Esophagus muscularis mucosa (tissue), 4 donors: Measurements from ENCODE around the gene C16orf78. TPM values are rescaled to one million over a fixed set of nuclear protein-coding genes. Genes with fewer than 3 reads are reported as not detected.

ENCODE experiments used
- DNase-seq: peaks from one replicate; pipeline ENCODE4 v3.0.0-alpha.2; 2017; ENCODE audit errors: extremely low spot score
- H3K27ac ChIP-seq, 4 donors: fragments of 200-600 bp; sonication (generic); replicated peaks in 1 of 4; 1 replicate in 3 of 4; 2 replicates in 1 of 4; pipeline ENCODE4 v1.5.1; 2016 to 2019; ENCODE audit warnings: mild to moderate bottlenecking in 1 of 4
- H3K27me3 ChIP-seq, 4 donors: fragments of 200-600 bp; sonication (generic); one replicate each; pipeline versions ENCODE4 v1.5.1 to v1.6.0; 2016 to 2019
- H3K36me3 ChIP-seq, 4 donors: fragments of 200-600 bp; sonication (generic); one replicate each; pipeline ENCODE4 v1.5.1; 2016 to 2019
- H3K4me1 ChIP-seq, 4 donors: fragments of 200-600 bp; sonication (generic); one replicate each; pipeline ENCODE4 v1.5.1; 2016 to 2019
- H3K4me3 ChIP-seq, 4 donors: fragments of 200-600 bp; sonication (generic); 1 replicate in 2 of 4; 2 replicates in 2 of 4; pipeline ENCODE4 v1.5.1; 2016 to 2019; ENCODE audit warnings: mild to moderate bottlenecking in 4 of 4, moderate library complexity in 1 of 4
- H3K9me3 ChIP-seq, 4 donors: fragments of 200-600 bp; sonication (generic); 1 replicate in 3 of 4; 2 replicates in 1 of 4; pipeline ENCODE4 v1.5.1; 2016 to 2019
- CTCF ChIP-seq, 3 experiments: fragments of 200-600 bp in 2 of 3; fragments of 450-650 bp in 1 of 3; sonication (generic) in 2 of 3; IDR thresholded peaks; one replicate each; pipeline ENCODE4 v1.5.1; 2017 to 2019; ENCODE audit warnings: antibody characterized with exemption in 3 of 3, mild to moderate bottlenecking in 2 of 3, moderate library complexity in 1 of 3
- EP300 ChIP-seq: sonication (generic); formaldehyde crosslinking; IDR thresholded peaks from one replicate; pipeline ENCODE4 v1.6.1; 2017; ENCODE audit warnings: antibody characterized with exemption
- POLR2A ChIP-seq: fragments of 450-650 bp; IDR thresholded peaks from one replicate; pipeline ENCODE4 v1.6.1; 2017; ENCODE audit warnings: antibody characterized with exemption, moderate library complexity, mild to moderate bottlenecking, low read depth
- POLR2AphosphoS5 ChIP-seq, 2 donors: sonication (generic); formaldehyde crosslinking; IDR thresholded peaks; one replicate each; pipeline ENCODE4 v1.6.1; 2017; ENCODE audit warnings: antibody characterized with exemption in 2 of 2
- WGBS: methylation state at CpG from one replicate; pipeline ENCODE4 v1.1.5; 2018; 5-methylcytosine and 5-hydroxymethylcytosine counted together
- intact Hi-C: fragments of 100-400 bp; cut with DNase I; formaldehyde crosslinking; loops from one replicate; pipeline ENCODE4 v1.15.1; 2023
- total RNA-seq, 4 donors: library from RNA; depleted of rRNA; stranded (reverse); fragments of >200 nt; gene quantifications; one replicate each; pipeline versions ENCODE4 v1.1.0 to v1.2.1, GENCODE V29; 2016

Gene C16orf78
- total RNA-seq, 4 donors from 2014 or later = not detected

DNA sequence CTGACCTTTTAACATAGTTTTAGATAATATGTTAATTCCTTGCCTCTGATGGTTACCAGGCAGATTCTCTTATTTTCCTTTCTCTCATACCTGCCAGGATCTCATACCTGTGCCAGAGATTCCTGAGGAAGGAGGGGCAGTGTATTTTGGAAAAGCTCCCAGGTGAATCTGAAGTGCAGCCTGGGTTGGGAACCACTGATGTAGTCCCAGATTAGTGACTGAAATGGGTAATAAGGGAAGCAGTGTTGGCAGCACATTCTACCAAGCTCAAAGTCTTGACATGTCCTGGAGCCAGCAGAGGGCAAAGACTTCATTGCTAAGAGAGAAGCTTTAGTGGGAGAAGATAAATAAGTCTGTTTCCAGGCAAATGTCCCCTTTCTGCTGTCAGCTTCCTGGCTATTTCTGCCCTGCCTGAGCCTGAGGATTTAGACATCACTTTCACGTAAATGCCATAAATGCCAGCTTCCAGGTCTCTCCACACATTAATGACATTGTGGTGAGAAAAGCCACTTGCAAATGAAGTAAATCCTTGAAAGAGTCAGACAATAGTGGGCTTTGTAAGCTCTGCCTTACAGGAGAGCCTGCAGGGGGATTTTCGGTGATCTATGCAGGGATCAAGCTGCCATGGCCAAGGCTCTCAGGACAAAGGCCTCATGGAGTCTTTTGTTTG, 40.9 kb upstream of the C16orf78 start:
- WGBS = 61% methylated on average over 2 of the region's 2 CpGs
- DNase-seq = peak; percentile 72
- intact Hi-C loops = no loop called here

GRCh38 chr16:49333259-49333597, 40.4 kb upstream of the C16orf78 start:
- Histone ChIP-seq H3K4me1 (no peaks in the 10 kb centered on the region), H3K36me3 (no peaks in the 10 kb centered on the region), H3K9me3 (no peaks in the 10 kb centered on the region), H3K4me3 (no peak overlapping the region), H3K27me3 (peaks cover 0 to 21% (median 0%) of the 10 kb centered on the region in 4 donors), H3K27ac (no peak overlapping the region)
- TF ChIP-seq EP300 = no peak
- no peak for TF ChIP-seq POLR2AphosphoS5 (IDR thresholded peaks at IDR 0.05)
- no peak for TF ChIP-seq POLR2A
- no peak for TF ChIP-seq CTCF (IDR thresholded peaks at IDR 0.05)
- WGBS = 100% methylated on average over 1 of the region's 7 CpGs
- intact Hi-C loops = no loop called here
- no peak for DNase-seq

More for the DNA sequence above, 40.9 kb upstream of the C16orf78 start:
- no peaks in the 10 kb centered on the region for H3K4me1 ChIP-seq
- peaks cover 0 to 16% (median 0%) of the 10 kb centered on the region in 4 donors for H3K27me3 ChIP-seq
- no peak overlapping the region for H3K27ac ChIP-seq
- no peaks in the 10 kb centered on the region for H3K36me3 ChIP-seq
- TF ChIP-seq CTCF (IDR thresholded peaks at IDR 0.05) = no peak
- no peak for TF ChIP-seq POLR2A
- TF ChIP-seq EP300 = no peak
- no peak for TF ChIP-seq POLR2AphosphoS5 (IDR thresholded peaks at IDR 0.05)
- no peak overlapping the region for H3K4me3 ChIP-seq
- H3K9me3 ChIP-seq = no peaks in the 10 kb centered on the region

GRCh38 chr16:49335828-49336227, 37.8 kb upstream of the C16orf78 start:
- intact Hi-C loops = no loop called here
- no peaks in the 10 kb centered on the region for H3K4me1 ChIP-seq
- H3K9me3 ChIP-seq = no peaks in the 10 kb centered on the region
- DNase-seq = peak; percentile 87
- no peaks in the 10 kb centered on the region for H3K36me3 ChIP-seq
- H3K27me3 ChIP-seq = peaks cover 0 to 45% (median 0%) of the 10 kb centered on the region in 4 donors
- H3K27ac ChIP-seq = no peak overlapping the region
- no peak for TF ChIP-seq POLR2A
- TF ChIP-seq POLR2AphosphoS5 (IDR thresholded peaks at IDR 0.05) = no peak
- TF ChIP-seq CTCF (IDR thresholded peaks at IDR 0.05) = no peak
- TF ChIP-seq EP300 = no peak
- 60% methylated on average over 8 of the region's 8 CpGs for WGBS
- no peak overlapping the region for H3K4me3 ChIP-seq

DNA sequence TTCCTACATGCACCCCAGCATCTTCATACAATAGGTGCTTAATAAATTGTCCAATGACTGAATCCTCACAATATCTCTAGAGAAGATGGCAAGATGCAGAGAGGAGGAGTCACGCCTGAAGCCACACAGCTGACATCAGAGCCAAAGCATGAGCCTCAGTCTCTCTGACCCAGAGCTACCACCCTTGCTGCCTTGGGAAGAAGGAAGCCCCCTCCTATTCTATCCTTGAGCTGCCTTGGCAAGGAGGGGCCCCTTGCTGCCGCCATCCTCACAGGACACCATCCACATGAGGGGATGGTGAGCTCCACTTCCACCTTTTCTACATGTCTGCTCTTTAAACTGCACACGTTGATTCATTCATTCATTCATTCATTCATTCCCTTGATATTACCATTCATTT, 37.0 kb upstream of the C16orf78 start:
- DNase-seq = peak; percentile 62
- peaks cover 0 to 45% (median 0%) of the 10 kb centered on the region in 4 donors for H3K27me3 ChIP-seq
- intact Hi-C loops = no loop called here

More for the DNA sequence above, 37.0 kb upstream of the C16orf78 start:
- 91% methylated on average over 3 of the region's 3 CpGs for WGBS
- Histone ChIP-seq H3K4me1 (no peaks in the 10 kb centered on the region), H3K27ac (no peak overlapping the region), H3K4me3 (no peak overlapping the region), H3K36me3 (no peaks in the 10 kb centered on the region), H3K9me3 (no peaks in the 10 kb centered on the region)
- TF ChIP-seq POLR2A (no peak), CTCF (IDR thresholded peaks at IDR 0.05) (no peak), EP300 (no peak), POLR2AphosphoS5 (IDR thresholded peaks at IDR 0.05) (no peak)
